OCI-LY1 (cell line): ENCODE results near the gene ABHD4.

Experiments used
- H2AFZ ChIP-seq: fragments of 200-600 bp; sonication (generic), shearing (Covaris generic); 2 replicates; pipeline ENCODE4 v1.6.0; 2014; ENCODE audit warnings: antibody characterized with exemption, mild to moderate bottlenecking, low read length
- H3F3A ChIP-seq: fragments of 200-600 bp; sonication (generic), shearing (Covaris generic); 2 replicates; pipeline ENCODE4 v1.6.0; 2014; ENCODE audit warnings: mild to moderate bottlenecking, antibody characterized with exemption, low read length, moderate library complexity; ENCODE audit not compliant: insufficient read depth
- H3K27ac ChIP-seq: fragments of 200-600 bp; sonication (generic); 2 replicates; pipeline ENCODE4 v1.5.1; 2014; ENCODE audit warnings: low read length, mixed run types, mild to moderate bottlenecking, low read depth; ENCODE audit not compliant: poor library complexity, severe bottlenecking
- H3K27me3 ChIP-seq: fragments of 200-600 bp; sonication (generic); 2 replicates; pipeline ENCODE4 v1.6.0; 2014; ENCODE audit warnings: antibody characterized with exemption, mild to moderate bottlenecking, low read length, moderate library complexity; ENCODE audit not compliant: insufficient read depth
- H3K36me3 ChIP-seq: fragments of 200-600 bp; sonication (generic); 2 replicates; pipeline ENCODE4 v1.6.1; 2014; ENCODE audit warnings: mild to moderate bottlenecking, antibody characterized with exemption, low read length, moderate library complexity, mixed read lengths; ENCODE audit not compliant: insufficient read depth
- H3K4me1 ChIP-seq: fragments of 200-600 bp; sonication (generic); 2 replicates; pipeline ENCODE4 v1.5.1; 2014; ENCODE audit warnings: mild to moderate bottlenecking, low read length, moderate library complexity; ENCODE audit not compliant: insufficient read depth, severe bottlenecking
- H3K4me2 ChIP-seq: fragments of 200-600 bp; sonication (generic), shearing (Covaris generic); 2 replicates; pipeline ENCODE4 v1.6.1; 2014; ENCODE audit warnings: low read length
- H3K4me3 ChIP-seq: fragments of 200-600 bp; sonication (generic); 2 replicates; pipeline ENCODE4 v1.5.1; 2014; ENCODE audit warnings: low read length, low read depth, mild to moderate bottlenecking, mixed read lengths; ENCODE audit not compliant: poor library complexity, severe bottlenecking
- H3K79me2 ChIP-seq: fragments of 200-600 bp; shearing (Covaris generic); 2 replicates; pipeline ENCODE4 v1.6.1; 2016; ENCODE audit warnings: mixed run types, low read length, mixed read lengths; ENCODE audit not compliant: insufficient read depth
- H3K9ac ChIP-seq: fragments of 200-600 bp; sonication (generic), shearing (Covaris generic); 2 replicates; pipeline ENCODE4 v1.6.1; 2014; ENCODE audit warnings: mild to moderate bottlenecking, low read length, mixed read lengths
- H3K9me2 ChIP-seq: fragments of 200-600 bp; sonication (generic), shearing (Covaris generic); 2 replicates; pipeline ENCODE4 v1.6.1; 2014; ENCODE audit warnings: low read depth, mild to moderate bottlenecking, low read length, mixed read lengths
- H3K9me3 ChIP-seq: fragments of 200-600 bp; shearing (Covaris generic); 2 replicates; pipeline ENCODE4 v1.6.1; 2014; ENCODE audit warnings: low read length, mixed read lengths
- H4K20me1 ChIP-seq: fragments of 200-600 bp; sonication (generic), shearing (Covaris generic); 2 replicates; pipeline ENCODE4 v1.6.0; 2016; ENCODE audit warnings: mild to moderate bottlenecking, low read length; ENCODE audit not compliant: insufficient read depth
- CTCF ChIP-seq: fragments of 200-600 bp; sonication (generic), shearing (Covaris generic); IDR thresholded peaks from 2 replicates; pipeline ENCODE4 v1.5.1; 2017; ENCODE audit warnings: mild to moderate bottlenecking, antibody characterized with exemption, low read length, moderate library complexity, mixed read lengths
- EZH2 ChIP-seq: fragments of 200-600 bp; sonication (generic), shearing (Covaris generic); IDR thresholded peaks from 2 replicates; pipeline ENCODE4 v1.8.0; 2017; ENCODE audit warnings: borderline replicate concordance, mixed run types, mild to moderate bottlenecking, antibody characterized with exemption, low read length, moderate library complexity, mixed read lengths

ABHD4 gene

GRCh38 chr14:22640192-22640591 is 42.1 kb downstream of the ABHD4 start:
- H3K4me3 ChIP-seq: no peak overlapping the region
- no peaks in the 10 kb centered on the region for H4K20me1 ChIP-seq
- no peak for TF ChIP-seq EZH2
- no peak for TF ChIP-seq CTCF
- H3K4me1 ChIP-seq: no peaks in the 10 kb centered on the region
- H3K27ac ChIP-seq: no peak overlapping the region
- no peak overlapping the region for H2AFZ ChIP-seq
- H3K36me3 ChIP-seq: no peaks in the 10 kb centered on the region
- H3K27me3 ChIP-seq: no peaks in the 10 kb centered on the region
- H3K9me3 ChIP-seq: no peaks in the 10 kb centered on the region
- H3K79me2 ChIP-seq: no peaks in the 10 kb centered on the region
- H3K9ac ChIP-seq: no peak overlapping the region
- H3K4me2 ChIP-seq: no peak overlapping the region
- no peaks in the 10 kb centered on the region for H3K9me2 ChIP-seq
- H3F3A ChIP-seq: no peaks in the 10 kb centered on the region

- TF ChIP-seq CTCF: no peak
- TF ChIP-seq EZH2: no peak
- H4K20me1 ChIP-seq: no peaks in the 10 kb centered on the region
- H3K4me1 ChIP-seq: no peaks in the 10 kb centered on the region
- no peak overlapping the region for H2AFZ ChIP-seq
- H3K9ac ChIP-seq: no peak overlapping the region
- no peaks in the 10 kb centered on the region for H3K79me2 ChIP-seq
- H3K36me3 ChIP-seq: no peaks in the 10 kb centered on the region
- no peaks in the 10 kb centered on the region for H3K9me2 ChIP-seq
- no peaks in the 10 kb centered on the region for H3K9me3 ChIP-seq
- H3K4me3 ChIP-seq: no peak overlapping the region
- no peaks in the 10 kb centered on the region for H3K27me3 ChIP-seq
- no peaks in the 10 kb centered on the region for H3F3A ChIP-seq
- no peak overlapping the region for H3K4me2 ChIP-seq
- H3K27ac ChIP-seq: no peak overlapping the region
These were observed 43.7 kb downstream of the ABHD4 start for GRCh38 chr14:22641846-22642245.

GRCh38 chr14:22644305-22644635 is 46.2 kb downstream of the ABHD4 start, which contains the start of gene OR6J1:
OR6J1 (minus strand) TSS chr14:22644352; CDS start chr14:22634811, 9,541 bp downstream.
- Histone ChIP-seq H4K20me1 (no peaks in the 10 kb centered on the region), H3K79me2 (no peaks in the 10 kb centered on the region), H3K27ac (no peak within 1 kb of the TSS), H3K27me3 (no peaks in the 10 kb centered on the region), H2AFZ (no peak within 1 kb of the TSS), H3K9ac (no peak within 1 kb of the TSS), H3K9me2 (no peaks in the 10 kb centered on the region), H3K4me1 (no peaks in the 10 kb centered on the region), H3K4me2 (no peak within 1 kb of the TSS), H3K36me3 (no peaks in the 10 kb centered on the region), H3F3A (no peaks in the 10 kb centered on the region), H3K9me3 (no peaks in the 10 kb centered on the region), H3K4me3 (no peak within 1 kb of the TSS)
- no peak for TF ChIP-seq CTCF
- TF ChIP-seq EZH2: no peak
